Right renal cortex interstitium (tissue), 3 donors: ENCODE results near the gene B4GALT6. TPM values are rescaled to one million over a fixed set of nuclear protein-coding genes. Genes with fewer than 3 reads are reported as not detected.

Experiments used
- DNase-seq, 3 donors: peaks; one replicate each; pipeline ENCODE4 v3.0.0-alpha.2; 2013; ENCODE audit warnings: low read depth in 3 of 3, low spot score in 2 of 3
- polyA plus RNA-seq, 3 donors: library from polyadenylated mRNA; unstranded; fragments of 120-200 nt; gene quantifications; one replicate each; pipeline ENCODE4 v1.2.1, GENCODE V29; 2013; ENCODE audit not compliant: insufficient read length in 3 of 3

The B4GALT6 gene
- polyA plus RNA-seq, 3 donors: 16.7 to 18.5 (median 17.1) TPM

DNA sequence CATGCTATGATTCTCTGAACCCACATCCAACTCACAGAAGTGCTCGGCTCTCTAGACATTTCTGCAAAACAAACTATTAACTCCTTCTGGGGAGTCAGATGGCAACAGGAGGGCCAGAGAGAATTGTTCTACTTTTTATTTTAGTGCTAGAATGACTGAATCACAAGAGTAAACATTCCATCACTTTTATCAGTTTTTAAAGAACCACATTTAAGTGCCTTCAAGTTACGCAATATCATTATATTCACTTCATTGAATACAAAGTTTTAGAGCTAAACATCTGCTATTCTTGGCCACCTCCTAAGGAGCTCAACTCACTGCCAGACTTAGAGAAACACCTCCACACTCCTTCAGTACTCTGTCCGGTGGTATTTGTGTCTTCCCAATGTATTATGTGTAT is 22.4 kb downstream of the B4GALT6 start:
- no peak for DNase-seq

DNA sequence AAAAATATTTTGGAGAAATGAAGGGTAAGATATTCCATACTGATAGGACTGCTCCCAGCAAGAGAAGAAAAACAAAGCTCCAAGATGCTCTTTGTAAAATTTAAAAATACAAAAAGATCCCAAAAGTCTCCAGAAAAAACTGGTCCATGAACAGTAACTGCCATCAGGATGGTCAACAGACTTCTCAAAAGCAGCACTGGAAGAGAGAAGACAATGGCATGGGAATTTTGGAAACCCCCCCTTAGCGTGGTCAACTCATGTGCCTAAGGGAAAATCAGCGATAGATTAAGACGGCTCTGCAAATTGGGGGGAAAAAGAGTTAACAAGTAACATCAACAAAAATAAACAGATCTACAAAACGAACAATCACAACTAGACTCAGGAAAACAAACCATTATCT is 23.6 kb downstream of the B4GALT6 start:
- DNase-seq: no peak

DNA sequence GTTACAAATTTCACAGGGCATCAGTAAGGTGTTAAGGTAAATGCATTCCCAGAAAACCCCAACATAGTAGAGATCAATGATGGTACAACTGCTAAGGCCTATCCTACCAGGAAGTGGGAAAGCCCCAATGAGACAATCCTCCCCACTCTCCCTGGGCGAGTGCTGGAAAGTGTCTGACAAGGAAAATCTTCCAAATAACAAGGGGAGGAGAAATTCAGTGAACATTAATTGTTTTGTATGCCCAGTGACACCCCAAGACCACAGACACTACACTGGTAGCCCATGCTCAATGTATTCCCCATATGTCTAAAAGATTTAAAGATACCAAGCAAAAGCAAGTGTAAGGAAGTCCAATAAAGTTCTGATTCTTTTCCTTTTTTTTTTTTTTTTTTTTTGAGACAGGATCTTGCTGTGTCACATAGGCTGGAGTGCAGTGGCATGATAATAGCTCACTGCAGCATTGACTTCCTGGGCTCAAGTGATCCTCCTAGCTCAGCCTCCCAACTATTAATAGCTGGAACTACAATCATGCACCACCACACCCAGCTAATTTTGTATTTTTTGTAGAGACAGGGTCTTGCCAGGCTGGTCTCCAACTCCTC is 24.7 kb downstream of the B4GALT6 start:
- DNase-seq: no peak

DNA sequence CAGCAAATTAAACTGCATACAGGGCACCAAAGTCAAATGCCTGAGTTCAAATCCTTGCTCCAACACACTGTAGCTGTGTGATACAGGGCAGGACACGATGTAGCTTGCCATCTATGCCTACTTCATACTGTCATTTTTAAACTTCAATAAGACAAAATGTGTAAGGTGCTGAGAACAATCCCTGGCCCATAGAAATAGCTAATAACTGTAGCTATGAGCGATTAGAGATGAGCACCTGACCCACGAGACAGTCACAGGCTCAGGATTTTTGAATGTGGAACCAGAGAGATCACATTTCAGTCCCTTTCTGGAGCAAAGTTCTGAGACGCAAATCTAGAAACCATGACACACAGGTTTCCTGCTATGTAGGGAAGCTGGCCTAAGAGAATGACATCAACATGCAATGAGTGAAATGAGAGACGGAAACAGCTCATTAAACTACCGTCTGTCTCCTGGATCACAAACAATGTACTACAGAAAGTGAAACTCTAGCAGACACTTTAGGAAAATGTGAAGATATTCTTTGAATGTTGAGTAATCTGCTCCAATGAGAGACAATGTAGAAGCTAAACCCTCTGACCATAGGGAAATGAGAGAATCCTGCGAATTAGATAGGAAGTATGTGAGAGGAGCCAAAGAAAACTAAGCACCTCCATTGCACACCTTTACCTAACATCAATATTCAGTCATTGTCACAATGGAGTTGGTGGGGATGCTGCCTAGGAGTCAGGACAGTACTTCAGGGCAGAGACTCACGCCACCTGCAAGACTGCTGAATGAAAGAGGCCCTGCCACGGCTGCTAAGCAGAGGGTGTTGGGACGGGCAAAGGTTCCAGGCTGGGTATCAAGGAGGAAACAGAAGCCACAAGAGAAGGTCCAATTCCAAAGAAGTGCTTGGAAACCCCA is 25.5 kb downstream of the B4GALT6 start:
- peak in 1 of 3 donors; percentile 29 for DNase-seq

- DNase-seq: no peak
Observed at GRCh38 chr18:31657823-31658669, 26.3 kb downstream of the B4GALT6 start.

DNA sequence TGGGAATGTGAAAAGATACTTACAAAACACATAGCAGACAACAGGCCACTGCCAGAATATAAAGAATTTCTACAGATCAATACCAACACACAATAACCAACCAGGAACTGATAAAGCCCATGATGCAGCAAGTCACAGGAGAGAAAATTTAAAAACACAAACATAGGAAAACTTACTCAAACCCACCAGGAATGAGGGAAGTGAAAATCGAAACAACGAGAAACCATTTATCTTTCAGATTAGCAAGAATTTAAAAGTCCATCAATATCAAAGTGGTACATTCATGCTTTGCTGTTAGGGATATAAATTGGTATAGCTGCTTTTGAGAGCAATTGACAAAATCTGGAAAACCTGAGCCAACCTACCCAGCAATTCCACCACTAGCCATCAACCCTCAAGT is 27.6 kb downstream of the B4GALT6 start:
- DNase-seq: no peak

- DNase-seq: no peak
Observed at GRCh38 chr18:31655354-31655753, 29.0 kb downstream of the B4GALT6 start.

- DNase-seq: no peak
Observed at GRCh38 chr18:31652877-31653276, 31.5 kb downstream of the B4GALT6 start.

GRCh38 chr18:31652357-31652756 is 32.0 kb downstream of the B4GALT6 start:
- no peak for DNase-seq

DNA sequence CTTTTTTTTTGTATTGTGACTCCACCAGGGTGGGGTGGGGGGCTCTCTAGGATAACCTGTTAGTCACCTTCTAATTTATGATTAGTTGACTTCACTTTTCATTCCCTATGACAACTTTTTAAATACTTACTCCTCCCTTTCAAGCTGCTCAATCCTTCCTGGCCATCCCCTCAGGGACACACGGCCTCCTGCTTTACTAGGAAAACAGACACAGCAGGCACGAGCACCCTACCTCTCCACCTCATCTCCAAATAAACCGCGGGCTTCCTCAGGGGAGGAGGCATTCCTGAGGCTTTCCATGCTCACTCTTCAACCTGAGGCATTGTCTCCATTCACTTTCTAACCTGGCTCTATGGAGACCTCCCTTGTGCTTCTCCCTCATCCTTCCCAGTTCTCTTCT is 33.0 kb downstream of the B4GALT6 start:
- no peak for DNase-seq

DNA sequence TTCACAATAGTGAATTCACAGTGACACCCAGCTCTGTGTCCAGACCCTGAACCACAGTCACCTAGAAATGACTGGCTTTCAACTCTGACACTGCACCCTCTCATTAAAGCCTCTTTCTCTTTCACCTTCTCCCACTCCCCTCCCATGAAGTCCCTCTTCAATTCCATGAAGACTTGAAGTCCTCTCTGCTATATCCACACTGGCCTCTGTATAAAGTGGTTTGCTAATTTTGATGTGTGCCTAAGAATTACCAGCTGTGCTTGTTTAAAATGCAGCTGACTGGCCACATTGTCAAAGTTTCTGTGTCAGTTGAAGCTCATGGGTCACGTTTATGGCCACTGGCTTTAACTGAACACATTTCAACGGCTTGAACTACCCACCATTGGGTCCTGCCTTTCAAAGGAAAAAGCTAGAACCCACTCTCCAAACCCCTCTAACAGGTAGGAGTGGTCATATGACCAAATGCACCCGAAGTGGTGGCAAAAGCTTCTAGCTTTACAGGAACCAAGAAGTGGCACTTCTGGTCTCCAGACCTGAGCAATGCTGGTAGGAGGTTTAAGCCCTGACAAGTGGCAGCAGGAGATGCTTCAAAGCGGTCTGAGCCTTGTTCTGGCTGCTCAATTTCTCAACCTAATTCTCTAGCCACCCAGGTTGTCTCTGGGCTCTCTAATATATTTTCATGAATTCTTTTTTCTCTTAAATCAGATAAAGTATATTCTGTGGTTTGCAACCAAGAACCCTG is 34.2 kb downstream of the B4GALT6 start:
- DNase-seq: no peak

DNA sequence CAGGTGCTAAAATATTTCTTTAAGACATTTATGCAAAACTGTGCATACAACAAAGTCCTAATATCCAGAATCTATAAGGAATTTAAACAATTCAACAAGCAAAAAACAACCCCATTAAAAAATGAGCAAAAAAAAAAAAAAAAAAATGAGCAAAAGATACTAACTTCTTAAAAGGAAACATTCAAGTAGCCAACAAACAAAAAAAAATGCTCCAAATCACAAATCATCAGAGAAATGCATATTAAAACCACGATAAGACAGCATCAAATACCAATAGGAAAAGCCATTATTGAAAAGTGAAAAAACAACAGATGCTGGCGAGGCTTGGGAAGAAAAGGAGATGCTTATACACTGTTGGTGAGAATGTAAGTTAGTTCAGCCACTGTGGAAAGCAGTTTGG is 34.9 kb downstream of the B4GALT6 start:
- DNase-seq: no peak

- no peak for DNase-seq
Observed at GRCh38 chr18:31648966-31649429, 35.4 kb downstream of the B4GALT6 start.

DNA sequence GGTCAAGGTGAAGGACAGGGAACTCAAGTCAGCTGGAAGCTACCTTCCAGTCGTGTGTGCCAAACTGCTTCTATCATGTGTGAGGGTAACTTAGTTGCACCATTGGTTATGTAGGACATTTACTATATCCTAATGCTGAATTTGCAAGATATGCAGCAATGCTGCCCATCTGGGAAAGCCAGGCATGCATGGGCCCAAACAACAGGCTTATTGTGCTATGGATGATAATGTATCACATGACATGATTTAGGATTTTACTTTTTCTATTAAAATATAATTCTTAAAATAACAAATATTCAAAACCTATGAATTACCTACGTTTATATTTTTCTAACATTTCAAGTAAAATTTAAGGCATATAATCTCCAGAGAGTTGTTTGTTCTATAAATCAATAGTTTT is 35.9 kb downstream of the B4GALT6 start:
- no peak for DNase-seq

DNA sequence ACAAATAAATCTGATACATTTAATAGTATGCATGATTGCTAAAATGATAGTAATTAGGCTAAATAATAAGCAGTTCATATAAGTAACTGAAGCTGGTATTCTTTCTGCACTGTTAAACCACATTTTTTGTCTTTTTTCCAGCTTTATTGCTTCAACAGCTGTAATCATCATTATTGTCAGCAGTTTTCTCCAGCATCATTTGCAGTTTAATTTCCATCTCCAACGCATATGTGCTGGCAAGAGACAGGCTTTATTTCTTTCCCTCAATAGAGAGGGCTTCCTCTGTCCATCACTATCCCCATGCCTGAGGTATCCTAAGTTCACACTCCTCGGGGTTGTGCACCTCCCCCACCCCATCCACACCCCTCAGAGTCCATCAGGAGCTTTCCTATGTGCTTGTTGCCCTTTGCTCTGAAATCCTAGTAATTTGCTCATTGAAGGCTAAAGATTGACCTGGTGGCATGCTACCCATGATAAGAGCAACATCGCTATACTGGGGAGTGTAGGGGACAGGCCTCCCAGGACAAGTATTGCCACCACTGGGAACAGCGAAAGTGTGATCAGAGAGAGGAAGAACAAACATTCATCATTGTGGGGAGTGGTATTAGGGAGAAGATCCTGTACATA is 37.1 kb downstream of the B4GALT6 start:
- no peak for DNase-seq

- DNase-seq: no peak
Observed at GRCh38 chr18:31646332-31647126, 37.9 kb downstream of the B4GALT6 start.

GRCh38 chr18:31645411-31645810 is 39.0 kb downstream of the B4GALT6 start:
- no peak for DNase-seq

DNA sequence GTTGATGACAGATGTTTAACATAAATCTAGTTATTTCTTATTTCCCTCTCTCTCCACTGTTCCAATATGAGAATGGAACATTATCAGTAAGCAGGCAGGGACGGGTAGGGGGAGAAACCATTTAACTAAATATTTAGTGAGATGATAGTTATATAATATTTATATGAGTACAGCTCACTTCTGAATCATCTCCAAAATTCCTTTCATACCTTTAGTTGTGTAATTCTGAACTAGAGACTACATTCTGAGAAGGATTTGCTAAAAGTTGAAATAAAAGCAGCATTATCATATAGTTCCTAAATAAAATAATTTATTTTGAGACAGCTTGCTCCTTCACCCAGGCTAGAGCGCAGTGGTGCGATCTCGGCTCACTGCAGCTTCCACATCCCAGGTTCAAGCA is 41.4 kb downstream of the B4GALT6 start:
- no peak for DNase-seq

GRCh38 chr18:31637445-31637844 is 46.9 kb downstream of the B4GALT6 start:
- no peak for DNase-seq
